ENCODE measurements around the gene CSRNP3.
A peak's percentile ranks its signal among the peaks of the same experiment; 100 is the strongest.

Gene CSRNP3

DNA sequence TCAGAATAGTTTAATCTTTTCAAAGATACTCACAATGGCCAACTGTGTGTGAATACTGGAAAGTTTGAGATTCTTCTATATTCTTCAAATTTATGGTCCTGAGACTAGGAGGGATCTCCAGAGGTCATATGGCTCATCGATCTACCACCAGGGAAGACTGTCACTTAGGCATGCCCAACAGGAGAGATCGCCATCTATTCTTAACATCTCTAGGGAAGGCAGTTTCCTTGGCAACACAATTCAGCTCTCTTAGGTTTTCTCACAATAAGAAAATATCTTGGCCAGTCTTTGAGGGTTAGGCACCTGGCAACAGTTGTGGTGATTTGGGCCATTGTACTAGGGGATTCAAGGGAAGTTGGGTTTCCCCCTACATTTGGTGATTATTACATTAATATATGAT, 217.3 kb downstream of the CSRNP3 start:
- no peak for DNase-seq (ENCODE audit: low spot score)

DNA sequence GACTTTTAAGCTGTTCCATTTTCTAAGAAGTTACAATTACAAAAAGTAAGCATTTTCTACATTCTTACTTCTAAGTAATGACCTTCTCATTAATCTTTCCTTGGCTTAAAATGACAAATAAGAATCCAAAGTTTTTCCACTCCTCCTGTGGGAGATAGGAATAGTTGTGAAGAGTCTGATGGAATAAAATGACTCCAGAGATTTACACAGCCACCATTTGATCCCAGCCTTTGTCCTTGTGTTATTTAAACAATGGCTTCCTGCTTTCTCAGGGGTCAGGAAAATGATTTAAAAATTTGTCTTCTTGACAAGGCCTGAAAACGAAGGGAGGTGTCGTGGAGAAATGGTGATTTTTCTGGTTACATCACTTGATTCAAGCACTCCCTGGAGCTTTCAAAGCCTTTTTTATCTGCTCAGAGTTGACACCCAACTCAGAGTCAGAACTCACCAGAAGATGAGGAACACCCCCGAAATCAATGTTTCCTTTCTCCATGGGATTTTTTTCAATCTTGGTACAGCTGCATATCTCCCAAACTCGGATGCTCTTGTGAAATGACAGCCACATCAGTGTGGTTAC, 218.0 kb downstream of the CSRNP3 start:
- DNase-seq (ENCODE audit: low spot score) = no peak

DNA sequence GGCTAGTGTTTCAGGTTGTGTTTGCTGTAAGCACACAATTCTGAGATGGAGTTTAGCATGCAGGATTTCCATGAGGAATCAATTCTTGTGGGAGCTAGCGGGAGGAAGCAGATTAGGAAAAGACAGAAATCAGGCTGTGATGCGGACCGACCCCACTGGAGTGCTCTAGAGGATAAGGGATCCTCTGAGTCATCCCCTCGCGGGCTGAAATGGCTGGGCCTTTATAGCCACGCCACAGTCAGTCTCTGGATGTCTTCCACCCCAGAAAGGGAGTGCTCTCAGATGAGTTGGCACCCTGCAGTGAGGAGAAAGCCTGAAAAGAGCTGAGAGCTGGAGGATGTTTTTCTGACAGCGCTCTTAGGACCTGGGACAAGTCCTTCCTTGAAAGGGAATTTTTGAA, 222.1 kb downstream of the CSRNP3 start:
- no peak for DNase-seq (ENCODE audit: low spot score)

DNA sequence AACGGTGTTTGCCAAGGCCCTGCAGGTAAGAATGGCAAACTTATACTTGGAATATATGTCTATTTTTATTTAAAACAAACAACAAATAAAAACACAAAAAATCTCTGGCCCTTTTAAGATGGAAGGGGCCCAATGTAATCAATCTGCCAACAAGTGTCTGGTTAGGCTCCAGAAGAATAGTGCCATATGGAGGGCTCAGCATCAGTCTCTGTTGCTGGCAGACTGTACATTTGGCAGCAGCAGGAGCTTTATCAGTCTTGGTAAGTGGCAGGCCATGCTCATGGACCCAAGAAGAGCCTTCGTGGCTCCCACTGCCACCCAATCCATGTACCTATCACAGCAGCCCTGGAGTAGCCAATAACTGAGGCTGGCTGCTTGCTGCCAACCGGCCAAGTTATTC, 223.4 kb downstream of the CSRNP3 start:
- no peak for DNase-seq (ENCODE audit: low spot score)

- no peak for DNase-seq (ENCODE audit: low spot score)
Observed at GRCh38 chr2:165693838-165694237, 224.3 kb downstream of the CSRNP3 start.

DNA sequence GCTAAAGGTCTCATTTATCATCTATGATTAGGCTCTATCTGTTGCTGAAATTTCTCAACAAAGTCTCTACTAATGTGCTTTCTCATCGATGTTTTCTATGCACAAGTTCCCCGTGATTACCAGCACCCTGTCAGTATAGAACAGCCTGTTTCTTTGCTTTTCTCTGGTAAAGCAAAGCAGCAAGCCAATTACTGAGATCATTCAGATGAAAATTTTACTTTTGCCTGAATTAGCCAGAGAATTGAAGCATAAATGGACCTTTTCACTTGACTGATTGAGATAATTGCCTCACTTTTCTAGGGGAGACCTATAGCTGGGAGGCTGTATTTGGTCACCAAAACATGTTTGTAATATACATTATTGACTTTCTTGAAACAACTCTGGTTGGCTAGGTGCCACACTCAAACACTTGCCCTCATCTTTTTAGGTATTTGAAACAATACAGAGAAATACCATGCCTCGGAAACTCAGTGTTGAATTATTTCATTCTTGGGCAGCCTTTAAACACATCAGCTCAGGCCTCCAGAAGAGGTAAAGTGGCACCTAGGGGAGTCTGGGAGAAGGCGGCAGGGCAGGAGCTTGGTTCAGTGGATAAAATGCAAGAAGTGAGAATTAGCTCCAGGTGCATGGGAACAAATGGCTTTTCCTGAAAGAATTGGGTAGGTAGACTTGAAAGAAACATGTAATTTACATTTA, 228.4 kb downstream of the CSRNP3 start:
- no peak for DNase-seq (ENCODE audit: low spot score)

GRCh38 chr2:165698444-165698884, 229.0 kb downstream of the CSRNP3 start:
- peak; percentile 61 for DNase-seq (ENCODE audit: low spot score)

DNA sequence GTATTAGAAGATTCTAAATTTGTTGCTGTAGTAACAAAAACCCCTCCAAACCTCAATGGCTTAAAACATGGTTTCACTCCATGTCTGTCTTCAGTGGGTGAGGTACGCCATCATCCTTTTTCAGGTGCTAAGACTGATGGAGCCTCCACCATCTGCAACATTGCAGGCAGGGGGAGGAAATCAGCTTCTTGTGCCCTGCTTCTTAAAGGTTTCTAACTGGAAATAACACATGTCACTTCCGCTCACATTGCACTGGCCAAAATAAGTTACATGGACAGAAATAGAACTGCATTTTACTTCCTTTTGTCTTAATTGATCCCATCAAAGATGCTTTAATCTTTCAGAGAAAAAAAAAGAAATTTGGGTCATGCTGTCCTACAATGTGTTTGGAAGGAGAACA, 230.4 kb downstream of the CSRNP3 start:
- no peak for DNase-seq (ENCODE audit: low spot score)

GRCh38 chr2:165700531-165700930, 231.0 kb downstream of the CSRNP3 start:
- no peak for DNase-seq (ENCODE audit: low spot score)

- no peak for DNase-seq (ENCODE audit: low spot score)
Observed at GRCh38 chr2:165701147-165701546, 231.6 kb downstream of the CSRNP3 start.

DNA sequence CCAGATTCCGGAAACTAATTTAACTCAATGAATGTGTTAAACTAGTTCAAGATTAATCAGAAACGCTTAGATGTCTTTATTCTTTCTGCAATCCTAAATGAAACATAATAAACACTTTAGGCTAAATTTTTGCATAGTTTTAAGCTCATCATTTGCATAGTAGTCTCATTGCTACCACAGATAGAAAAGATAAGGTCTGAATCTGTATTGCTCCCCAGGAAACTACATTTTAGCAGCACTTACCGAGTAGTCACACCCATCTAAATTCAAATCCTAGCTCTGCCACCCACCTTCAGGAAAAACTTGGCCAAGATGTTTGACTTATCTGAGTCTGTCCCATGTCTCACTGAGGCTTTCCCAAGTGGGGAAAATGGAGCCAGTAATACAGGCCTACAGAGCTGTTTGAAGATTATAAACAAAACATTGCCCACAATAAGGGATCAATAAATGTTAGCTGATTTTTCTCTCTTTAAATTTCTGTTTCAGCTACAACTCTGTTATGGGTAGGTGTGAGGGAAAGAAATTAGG, 237.5 kb downstream of the CSRNP3 start:
- DNase-seq (ENCODE audit: low spot score) = no peak

DNA sequence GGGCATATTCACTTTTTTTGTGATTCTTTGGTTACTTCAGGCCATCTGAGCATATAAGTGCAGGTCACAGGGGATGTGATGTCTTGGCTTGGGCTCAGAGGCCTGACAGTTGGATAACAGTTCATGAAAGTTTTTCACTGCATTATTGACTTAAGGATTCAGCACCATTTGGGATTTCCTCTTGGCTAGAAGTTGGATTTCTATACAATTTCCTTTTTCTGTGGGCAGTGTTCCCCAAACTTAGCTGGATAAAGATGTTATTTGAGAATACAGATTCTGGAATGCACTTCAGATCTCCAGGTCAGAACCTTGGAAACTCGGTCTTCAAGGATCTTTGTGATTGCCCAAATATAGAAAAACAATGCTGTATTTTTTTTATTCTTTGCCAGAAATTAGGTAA, 246.6 kb downstream of the CSRNP3 start:
- DNase-seq (ENCODE audit: low spot score) = no peak

DNA sequence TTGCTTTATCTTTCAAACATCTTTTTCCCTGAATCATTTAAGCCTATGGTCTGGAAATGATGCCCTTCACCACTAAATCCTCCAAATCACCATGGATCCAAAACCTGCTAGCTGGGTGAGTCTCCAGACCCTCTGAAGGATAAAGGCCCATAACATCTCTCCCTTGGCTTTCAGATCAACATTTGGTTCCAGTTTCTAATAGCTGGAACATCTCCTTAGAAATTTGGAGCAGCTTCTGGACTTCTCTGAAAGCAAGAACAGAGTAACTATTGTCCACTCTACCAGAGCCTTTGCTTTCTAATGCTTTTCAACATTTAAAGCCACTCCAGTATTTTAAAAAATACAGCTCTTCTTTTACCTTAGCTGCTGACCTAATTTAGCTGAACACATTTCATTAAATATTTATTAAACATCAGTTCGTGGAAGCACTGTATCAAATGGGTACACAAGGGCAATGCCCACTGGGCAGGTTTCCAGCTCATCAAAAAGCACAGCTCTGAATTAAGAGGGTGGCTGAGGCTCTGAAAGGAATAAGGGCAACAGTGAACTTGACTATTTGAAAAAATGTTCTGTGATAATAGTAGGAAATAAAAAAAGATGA, 249.2 kb downstream of the CSRNP3 start:
- no peak for DNase-seq (ENCODE audit: low spot score)

- no peak for DNase-seq (ENCODE audit: low spot score)
Observed at GRCh38 chr2:165720511-165720910, 251.0 kb downstream of the CSRNP3 start.

- no peak for DNase-seq (ENCODE audit: low spot score)
Observed at GRCh38 chr2:165725421-165725820, 255.9 kb downstream of the CSRNP3 start.

All from D341Med (cell line).